AG08395 (cell line): Measurements from ENCODE around the gene EDARADD.
"Not testable (repeated sequence)": the region's sequence is repeated elsewhere in the genome, so short reads cannot be mapped to it uniquely, and the experiment has no call there.

ENCODE experiments used
- DNase-seq: peaks from one replicate; pipeline ENCODE4 v3.0.0; 2012; ENCODE audit warnings: mixed read lengths, low spot score

EDARADD gene

GRCh38 chr1:236489710-236490377, 95.8 kb downstream of the EDARADD start:
- peak; percentile 72 for DNase-seq

- DNase-seq, result no peak
These were observed 97.5 kb downstream of the EDARADD start for GRCh38 chr1:236491469-236492136.

GRCh38 chr1:236492378-236492777, 98.3 kb downstream of the EDARADD start:
- DNase-seq, result no peak

- no peak for DNase-seq
These were observed 100.0 kb downstream of the EDARADD start for GRCh38 chr1:236494082-236494481.

GRCh38 chr1:236494586-236495466, 100.7 kb downstream of the EDARADD start:
- DNase-seq, result no peak

GRCh38 chr1:236495467-236496112, 101.5 kb downstream of the EDARADD start:
- no peak for DNase-seq

- DNase-seq, result no peak
These were observed 103.8 kb downstream of the EDARADD start for GRCh38 chr1:236497908-236498307.

GRCh38 chr1:236501093-236501492, 107.0 kb downstream of the EDARADD start:
- DNase-seq, result no peak

- no peak for DNase-seq
These were observed 108.5 kb downstream of the EDARADD start for GRCh38 chr1:236502579-236502971.

GRCh38 chr1:236502972-236503639, 109.0 kb downstream of the EDARADD start:
- peak; percentile 58 for DNase-seq

GRCh38 chr1:236504338-236504737, 110.3 kb downstream of the EDARADD start:
- DNase-seq, result not testable (repeated sequence)

- DNase-seq, result peak; percentile 43
These were observed 113.1 kb downstream of the EDARADD start for GRCh38 chr1:236507022-236507700.

GRCh38 chr1:236508593-236509027, 114.5 kb downstream of the EDARADD start:
- DNase-seq, result no peak

- DNase-seq, result no peak
These were observed 115.1 kb downstream of the EDARADD start for GRCh38 chr1:236509203-236509602.

GRCh38 chr1:236509647-236510401, 115.7 kb downstream of the EDARADD start:
- DNase-seq, result no peak

GRCh38 chr1:236511735-236512418, 117.8 kb downstream of the EDARADD start:
- no peak for DNase-seq

GRCh38 chr1:236514703-236515442, 120.8 kb downstream of the EDARADD start:
- no peak for DNase-seq

GRCh38 chr1:236515443-236515958, 121.4 kb downstream of the EDARADD start:
- no peak for DNase-seq
